A673 (cell line): ENCODE results near the gene STRAP. TPM values are rescaled to one million over a fixed set of nuclear protein-coding genes. Genes with fewer than 3 reads are reported as not detected.
"Not testable (repeated sequence)": the region's sequence is repeated elsewhere in the genome, so short reads cannot be mapped to it uniquely, and the experiment has no call there.

Experiments
- BruUV-seq: library from RNA; stranded (reverse); fragments of 400-500 nt; replicated peaks from 2 replicates; lab custom pipeline; 2021; lab: Mats Ljungman, UMichigan
- CTCF ChIA-PET: fragments of 300-600 bp; sonication (Branson Sonifier 250); formaldehyde crosslinking; loops from one replicate; lab custom pipeline; 2022; ENCODE audit warnings: antibody characterized with exemption; lab: Charles Lee
- POLR2A ChIA-PET: fragments of 300-600 bp; sonication (Branson Sonifier 250); formaldehyde crosslinking; loops from one replicate; lab custom pipeline; 2022; ENCODE audit warnings: antibody characterized with exemption; ENCODE audit not compliant: low non-redundant PET; lab: Charles Lee
- DNase-seq: peaks from one replicate; pipeline ENCODE4 v3.0.0-alpha.2; 2015; ENCODE audit warnings: low spot score
- H3K27ac ChIP-seq: fragments of 200-600 bp; sonication (generic); 2 replicates; pipeline ENCODE4 v1.5.1; 2016; ENCODE audit warnings: mixed run types, low read depth, mild to moderate bottlenecking, mixed read lengths, antibody characterized with exemption, low read length; ENCODE audit not compliant: poor library complexity, severe bottlenecking
- H3K27me3 ChIP-seq: fragments of 200-600 bp; sonication (generic); replicated peaks from 2 replicates; pipeline ENCODE4 v1.6.1; 2017; ENCODE audit warnings: mixed run types, low read depth, mild to moderate bottlenecking, mixed read lengths, antibody characterized with exemption, low read length; ENCODE audit not compliant: insufficient read depth, poor library complexity
- H3K36me3 ChIP-seq: fragments of 200-600 bp; sonication (generic); 2 replicates; pipeline ENCODE4 v1.6.1; 2016; ENCODE audit warnings: mixed run types, mild to moderate bottlenecking, mixed read lengths, antibody characterized with exemption, low read length; ENCODE audit not compliant: insufficient read depth, poor library complexity, severe bottlenecking
- H3K4me1 ChIP-seq: fragments of 200-600 bp; sonication (generic); 2 replicates; pipeline ENCODE4 v1.6.1; 2017; ENCODE audit warnings: mixed run types, mild to moderate bottlenecking, mixed read lengths, antibody characterized with exemption, low read length; ENCODE audit not compliant: insufficient read depth, poor library complexity, severe bottlenecking
- H3K4me3 ChIP-seq: fragments of 200-600 bp; sonication (generic); 2 replicates; pipeline ENCODE4 v1.5.1; 2016; ENCODE audit warnings: low read depth, mixed run types, mild to moderate bottlenecking, mixed read lengths, low read length; ENCODE audit not compliant: poor library complexity, severe bottlenecking
- H3K9me3 ChIP-seq: fragments of 200-600 bp; sonication (generic); 2 replicates; pipeline ENCODE4 v1.6.1; 2016; ENCODE audit warnings: mixed run types, low read depth, mild to moderate bottlenecking, mixed read lengths, antibody characterized with exemption, low read length; ENCODE audit not compliant: poor library complexity, severe bottlenecking
- CTCF ChIP-seq: fragments of 300-800, 200-600 bp; sonication (generic); conservative IDR thresholded peaks from 2 replicates; pipeline ENCODE4 v1.5.1; 2017; ENCODE audit warnings: low read depth, mild to moderate bottlenecking, antibody characterized with exemption, low read length, moderate library complexity, mixed read lengths
- EZH2 ChIP-seq: fragments of 200-600 bp; sonication (generic); IDR thresholded peaks from 2 replicates; pipeline ENCODE4 v1.6.1; 2017; ENCODE audit warnings: borderline replicate concordance, low read depth, mild to moderate bottlenecking, mixed read lengths, antibody characterized with exemption, low read length; ENCODE audit not compliant: poor library complexity, severe bottlenecking
- intact Hi-C: fragments of 100-400 bp; cut with micrococcal nuclease; formaldehyde crosslinking; loops from one replicate; pipeline ENCODE4 v1.10.0; 2022; ENCODE audit not compliant: unreplicated experiment
- total RNA-seq: library from RNA; stranded (reverse); gene quantifications from 2 replicates; pipeline ENCODE4 v1.2.3, GENCODE V29; 2021

STRAP gene
- total RNA-seq, 1 experiment from 2014 or later: 247 TPM

- no peak for TF ChIP-seq CTCF
- TF ChIP-seq EZH2: no peak
- no peak for DNase-seq
- peaks cover 5% of the 10 kb centered on the region for H3K36me3 ChIP-seq
- CTCF ChIA-PET: no interaction called here
- H3K4me3 ChIP-seq: no peak overlapping the region
- no peaks in the 10 kb centered on the region for H3K27me3 ChIP-seq
- no peaks in the 10 kb centered on the region for H3K4me1 ChIP-seq
- peaks cover 8% of the 10 kb centered on the region for H3K9me3 ChIP-seq
- POLR2A ChIA-PET: no interaction called here
- H3K27ac ChIP-seq: no peak overlapping the region
- no TSS peak for BruUV-seq
- intact Hi-C loops: no loop called here
These were observed 55.7 kb downstream of the STRAP start for GRCh38 chr12:15937902-15938301.

GRCh38 chr12:15939111-15939510 is 56.9 kb downstream of the STRAP start:
- no peak for TF ChIP-seq CTCF
- Histone ChIP-seq H3K4me3 (no peak overlapping the region), H3K36me3 (peaks cover 5% of the 10 kb centered on the region), H3K27ac (no peak overlapping the region), H3K27me3 (no peaks in the 10 kb centered on the region), H3K4me1 (no peaks in the 10 kb centered on the region), H3K9me3 (peaks cover 8% of the 10 kb centered on the region)
- CTCF ChIA-PET: no interaction called here
- DNase-seq: no peak
- POLR2A ChIA-PET: interaction anchor here (0.7 kb wide), 1 partner anchor 162 kb away, joined by 3 read pairs; no protein-coding TSS in a partner anchor
- intact Hi-C loops: no loop called here
- BruUV-seq: no TSS peak

GRCh38 chr12:15942475-15942874 is 60.3 kb downstream of the STRAP start:
- no TSS peak for BruUV-seq
- intact Hi-C loops: no loop called here
- POLR2A ChIA-PET: no interaction called here
- Histone ChIP-seq H3K4me3 (no peak overlapping the region), H3K27me3 (no peaks in the 10 kb centered on the region), H3K4me1 (no peaks in the 10 kb centered on the region), H3K27ac (no peak overlapping the region), H3K36me3 (peaks cover 5% of the 10 kb centered on the region), H3K9me3 (peaks cover 8% of the 10 kb centered on the region)
- TF ChIP-seq EZH2 (no peak), CTCF (no peak)
- CTCF ChIA-PET: no interaction called here
- no peak for DNase-seq

DNA sequence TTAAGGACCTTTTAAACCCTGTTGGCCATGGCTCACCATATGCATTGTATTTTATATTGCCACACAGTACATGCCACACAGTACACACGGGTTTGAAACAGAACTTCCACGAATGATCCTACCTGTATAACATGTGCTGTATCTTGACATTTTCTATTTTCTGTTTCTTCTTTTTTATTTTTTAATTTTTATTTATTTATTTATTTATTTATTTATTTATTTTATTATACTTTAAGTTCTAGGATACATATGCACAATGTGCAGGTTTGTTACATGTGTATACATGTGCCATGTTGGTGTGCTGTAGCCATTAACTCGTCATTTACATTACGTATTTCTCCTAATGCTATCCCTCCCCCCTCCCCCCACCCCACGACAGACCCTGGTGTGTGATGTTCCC is 61.3 kb downstream of the STRAP start:
- intact Hi-C loops, H3K4me3 ChIP-seq, H3K4me1 ChIP-seq, CTCF ChIA-PET, H3K9me3 ChIP-seq, POLR2A ChIA-PET, H3K27ac ChIP-seq, H3K36me3 ChIP-seq, H3K27me3 ChIP-seq, DNase-seq, BruUV-seq: not testable (repeated sequence)

GRCh38 chr12:15948461-15948860 is 66.3 kb downstream of the STRAP start:
- intact Hi-C loops, H3K4me1 ChIP-seq, H3K9me3 ChIP-seq, POLR2A ChIA-PET, BruUV-seq, H3K4me3 ChIP-seq, H3K27me3 ChIP-seq, DNase-seq, CTCF ChIA-PET, H3K27ac ChIP-seq, H3K36me3 ChIP-seq: not testable (repeated sequence)
